ENCODE results near the gene PIK3R3.

Gene PIK3R3

DNA sequence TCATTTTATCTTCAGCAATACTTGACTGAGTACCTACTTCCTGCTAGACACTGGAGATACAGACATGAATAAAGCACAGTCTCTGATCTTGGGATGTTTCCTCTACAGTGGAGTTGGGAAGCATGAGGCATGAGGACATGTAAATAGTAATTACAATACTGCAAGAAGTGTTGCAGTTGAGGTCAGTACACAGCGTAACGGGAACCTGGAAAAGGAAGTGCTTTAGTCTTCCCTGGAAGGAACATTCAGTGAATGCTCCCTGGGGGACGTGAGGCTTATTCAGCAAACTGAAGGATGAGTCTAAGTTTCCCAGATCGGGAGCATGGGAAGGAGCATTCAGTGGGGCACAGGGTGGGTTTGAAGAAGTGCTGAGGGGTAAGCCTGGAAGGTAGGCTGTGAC lies 112.4 kb downstream of the PIK3R3 start:
- no peak for DNase-seq

DNA sequence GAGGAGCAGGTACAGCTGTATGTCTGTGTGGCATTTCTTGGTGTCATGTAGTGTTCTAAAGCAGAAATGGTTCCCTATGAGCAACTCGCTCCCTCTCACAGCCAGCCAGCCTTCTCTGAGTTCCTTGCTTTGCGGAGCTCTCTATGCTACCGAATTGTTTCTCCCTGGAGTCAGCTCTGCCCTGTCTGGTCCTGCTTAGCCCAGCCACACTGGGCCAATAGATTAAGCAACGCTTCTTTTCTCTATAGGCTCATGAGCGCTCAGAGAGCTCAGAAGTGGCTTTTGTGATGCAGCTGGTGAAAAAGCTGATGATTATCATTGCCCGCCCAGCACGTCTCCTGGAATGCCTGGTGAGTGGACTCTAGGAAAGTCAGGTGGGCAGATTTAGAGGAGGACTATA lies 113.1 kb downstream of the PIK3R3 start:
- no peak for DNase-seq

DNA sequence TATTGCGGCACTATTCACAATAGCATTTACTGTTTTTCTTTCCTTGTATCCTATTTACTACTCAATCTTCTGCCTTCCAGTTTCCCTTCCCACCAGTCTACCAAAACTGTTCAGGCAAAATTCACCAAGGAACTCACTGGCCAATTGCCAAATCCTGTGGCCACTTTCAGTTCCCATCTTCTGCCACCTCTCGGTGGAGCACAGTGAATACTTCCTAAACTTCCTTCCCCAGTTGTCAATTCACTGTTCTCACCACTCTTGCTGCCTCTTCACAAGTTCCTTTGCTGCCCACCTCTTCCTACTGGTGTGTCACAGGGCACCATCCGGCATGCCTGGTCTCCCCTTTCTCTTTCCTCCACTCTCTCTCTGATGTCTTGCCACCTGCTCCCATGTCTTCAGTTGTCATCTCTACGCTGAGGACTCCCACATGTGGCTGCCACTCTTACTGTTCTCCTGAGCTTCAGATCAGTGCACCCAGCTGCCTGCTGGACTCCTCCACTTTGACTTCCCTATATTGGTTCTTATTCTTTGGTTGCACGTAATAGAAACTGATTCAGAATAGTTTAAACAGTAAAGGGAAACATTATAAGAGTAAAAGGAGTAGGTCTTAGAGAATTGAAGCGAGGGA lies 114.4 kb downstream of the PIK3R3 start:
- DNase-seq = no peak

DNA sequence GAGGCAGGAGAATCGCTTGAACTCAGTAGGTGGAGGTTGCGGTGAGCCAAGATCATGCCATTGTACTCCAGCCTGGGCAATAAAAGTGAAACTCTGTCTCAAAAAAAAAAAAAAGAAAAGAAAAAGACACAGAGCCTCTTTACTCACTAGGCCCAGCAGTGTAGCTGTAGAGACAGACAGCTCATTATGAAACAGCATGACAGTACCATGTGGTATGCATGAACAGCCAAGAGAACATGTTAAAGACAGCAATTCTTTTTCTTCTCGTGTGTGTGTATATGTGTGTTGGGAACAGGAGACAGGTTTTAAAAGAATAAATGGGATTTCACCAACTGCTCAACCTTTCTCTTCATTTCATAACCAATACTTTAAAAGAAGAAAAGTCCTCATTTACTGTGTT lies 118.8 kb downstream of the PIK3R3 start:
- DNase-seq = no peak

DNA sequence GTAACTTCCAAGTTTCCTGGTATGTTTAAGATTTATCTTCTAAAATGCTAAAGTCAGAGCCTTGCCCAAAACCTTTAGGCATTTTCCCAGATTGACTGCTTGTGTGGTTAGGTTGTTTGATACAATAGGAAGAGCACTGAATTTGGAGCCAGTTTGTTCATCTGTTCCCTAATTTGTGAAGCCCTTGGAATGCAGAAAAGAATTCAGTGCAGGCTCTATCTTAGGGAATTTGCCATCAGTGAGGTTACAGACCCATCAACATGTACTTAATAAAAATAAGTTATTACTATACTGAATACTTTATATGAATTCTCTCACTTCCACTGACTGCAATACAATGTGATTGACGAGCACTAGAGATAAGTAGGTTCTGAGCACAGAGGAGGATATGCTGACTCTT lies 120.2 kb downstream of the PIK3R3 start:
- DNase-seq = no peak

DNA sequence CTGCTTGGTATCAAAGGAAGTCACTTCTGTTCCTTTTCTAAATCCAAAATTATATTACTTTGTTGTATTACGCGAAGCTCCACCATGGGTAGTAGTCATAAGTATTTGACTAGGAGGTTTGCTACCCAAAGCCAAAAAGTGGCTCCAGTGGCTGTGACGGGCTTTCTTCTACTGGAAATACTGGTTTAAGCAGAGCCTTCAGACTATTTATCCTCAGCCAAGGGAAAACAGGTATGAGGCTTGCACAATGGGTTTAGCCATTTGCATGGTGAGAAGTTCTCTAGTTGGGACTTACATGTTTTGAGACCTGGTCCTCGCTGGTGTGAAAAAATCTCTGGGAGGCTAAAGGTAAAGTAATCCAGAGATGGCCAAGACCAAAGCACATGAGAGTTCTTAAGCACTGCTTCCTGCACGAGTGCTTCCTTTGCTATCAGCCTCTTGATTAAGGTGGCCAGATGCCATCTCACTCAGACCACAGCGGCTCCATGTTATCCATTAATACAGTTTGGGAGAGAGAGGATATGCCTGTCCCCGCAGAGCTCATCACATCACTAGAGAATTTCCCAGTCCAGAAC lies 121.2 kb downstream of the PIK3R3 start:
- no peak for DNase-seq

DNA sequence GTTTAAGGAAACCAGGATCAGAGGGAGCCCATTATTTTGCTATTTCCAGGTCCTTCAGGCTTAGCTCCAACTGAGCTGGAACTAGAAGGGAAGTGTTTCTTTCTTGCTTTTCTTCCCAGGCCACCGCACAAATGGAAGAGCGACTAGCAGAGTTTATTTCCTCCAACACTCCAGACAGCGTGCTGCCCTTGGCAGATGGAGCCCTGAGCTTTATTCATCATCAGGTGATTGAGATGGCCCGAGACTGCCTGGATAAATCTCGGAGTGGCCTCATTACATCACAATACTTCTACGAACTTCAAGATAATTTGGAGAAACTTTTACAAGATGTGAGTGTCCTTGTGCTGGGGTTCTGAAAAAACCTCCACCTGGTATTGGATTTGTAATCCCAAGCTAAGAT lies 121.8 kb downstream of the PIK3R3 start:
- DNase-seq = no peak

DNA sequence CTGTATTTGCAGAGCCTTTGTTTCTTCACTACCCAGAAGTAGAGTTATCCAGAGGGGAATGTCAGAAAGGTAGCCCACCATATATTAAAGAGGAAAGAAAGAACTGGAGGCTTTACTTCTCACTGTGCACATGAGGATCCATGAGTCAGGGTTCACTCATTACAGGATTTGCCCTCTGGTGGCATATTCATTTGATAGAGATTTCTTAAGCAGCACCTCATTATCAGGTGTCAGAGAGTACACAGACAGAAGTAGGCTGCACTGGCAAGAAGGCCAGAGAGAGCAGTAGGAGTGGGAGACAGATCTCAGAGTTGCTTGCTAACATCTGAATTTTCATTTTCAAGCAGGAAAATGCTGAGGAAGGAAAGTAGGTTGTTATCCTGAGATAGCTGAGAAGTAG lies 123.8 kb downstream of the PIK3R3 start:
- no peak for DNase-seq

DNA sequence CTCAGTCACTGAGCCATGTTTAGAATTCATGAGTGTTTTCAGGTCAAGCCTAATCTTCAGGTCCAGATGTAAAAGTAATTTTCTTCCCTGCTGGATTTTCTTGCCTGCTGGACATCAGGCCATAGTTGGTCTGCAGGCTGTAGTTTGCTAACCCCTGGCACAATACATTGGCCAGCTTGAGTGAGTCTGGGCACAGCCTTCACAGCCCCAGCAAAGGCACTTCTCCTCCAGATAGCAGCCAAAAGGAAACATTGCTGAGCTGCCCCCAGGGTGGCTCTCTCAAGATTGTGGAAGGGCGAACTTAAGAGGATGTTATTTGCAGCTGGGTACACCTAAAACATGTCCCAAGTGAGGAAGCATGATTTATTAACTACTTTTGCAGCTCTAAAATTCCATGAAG lies 126.8 kb downstream of the PIK3R3 start:
- DNase-seq = no peak

DNA sequence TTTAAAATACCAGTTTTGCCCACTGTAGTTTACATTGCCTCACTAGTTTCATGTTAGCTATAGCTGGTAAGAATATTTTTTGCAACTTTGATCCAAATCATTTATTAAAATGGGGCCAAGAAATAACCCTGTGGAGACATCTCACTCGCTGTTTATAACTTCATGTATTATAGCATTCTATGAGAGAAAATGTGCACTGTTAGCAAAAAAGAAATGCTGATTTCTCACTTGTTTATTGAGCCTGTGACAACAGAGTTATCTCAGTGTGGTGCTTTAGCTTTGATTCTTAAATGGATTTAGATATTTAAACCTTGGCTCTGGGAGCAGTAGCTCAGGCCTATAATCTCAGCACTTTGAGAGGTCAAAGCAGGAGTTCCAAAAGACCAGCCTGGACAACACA lies 127.9 kb downstream of the PIK3R3 start:
- DNase-seq = no peak

DNA sequence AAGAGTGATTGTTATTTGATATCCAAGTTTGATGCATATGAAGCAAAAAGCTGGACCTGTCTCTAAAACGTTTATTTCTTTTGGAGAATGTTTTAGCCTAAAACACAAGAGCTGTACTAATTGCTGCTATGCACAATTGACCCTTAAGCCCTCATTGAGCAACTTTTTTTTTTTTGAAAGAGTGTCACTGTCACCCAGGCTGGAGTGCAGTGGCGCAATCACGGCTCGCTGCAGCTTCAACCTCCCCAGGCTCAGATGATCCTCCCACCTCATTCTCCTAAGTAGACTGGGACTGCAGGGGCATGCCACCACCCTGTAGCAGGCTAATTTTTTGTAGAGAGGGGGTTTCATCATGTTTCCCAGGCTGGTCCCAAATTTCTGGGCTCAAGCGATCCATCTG lies 129.1 kb downstream of the PIK3R3 start:
- no peak for DNase-seq

DNA sequence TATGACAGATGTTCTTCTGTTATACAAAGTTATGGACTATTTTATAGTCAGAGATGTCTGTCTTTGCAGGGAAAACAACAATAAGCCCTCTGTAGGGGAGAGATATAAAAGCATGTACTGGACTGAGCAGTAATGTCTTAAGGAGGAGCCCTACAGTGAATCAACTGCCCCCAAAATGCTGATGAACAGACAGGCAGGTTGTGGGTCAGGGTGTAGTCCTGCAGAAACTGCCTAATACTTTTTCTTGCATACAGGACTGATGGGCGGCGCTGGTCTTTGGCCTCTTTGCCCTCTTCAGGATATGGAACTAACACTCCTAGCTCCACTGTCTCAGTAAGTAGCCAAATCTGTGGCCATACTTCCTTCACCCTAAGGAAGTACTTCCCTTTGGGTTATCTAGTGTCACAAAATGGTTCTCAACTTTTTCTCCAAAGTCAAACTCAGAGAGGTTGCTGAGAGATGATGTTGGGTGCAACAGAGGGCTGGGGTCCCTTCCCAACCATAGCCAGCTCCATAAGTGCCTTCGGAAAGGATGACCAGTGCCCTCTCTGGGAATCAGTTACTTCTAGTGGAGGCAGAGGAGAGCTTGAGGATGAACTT lies 129.8 kb downstream of the PIK3R3 start:
- no peak for DNase-seq

DNA sequence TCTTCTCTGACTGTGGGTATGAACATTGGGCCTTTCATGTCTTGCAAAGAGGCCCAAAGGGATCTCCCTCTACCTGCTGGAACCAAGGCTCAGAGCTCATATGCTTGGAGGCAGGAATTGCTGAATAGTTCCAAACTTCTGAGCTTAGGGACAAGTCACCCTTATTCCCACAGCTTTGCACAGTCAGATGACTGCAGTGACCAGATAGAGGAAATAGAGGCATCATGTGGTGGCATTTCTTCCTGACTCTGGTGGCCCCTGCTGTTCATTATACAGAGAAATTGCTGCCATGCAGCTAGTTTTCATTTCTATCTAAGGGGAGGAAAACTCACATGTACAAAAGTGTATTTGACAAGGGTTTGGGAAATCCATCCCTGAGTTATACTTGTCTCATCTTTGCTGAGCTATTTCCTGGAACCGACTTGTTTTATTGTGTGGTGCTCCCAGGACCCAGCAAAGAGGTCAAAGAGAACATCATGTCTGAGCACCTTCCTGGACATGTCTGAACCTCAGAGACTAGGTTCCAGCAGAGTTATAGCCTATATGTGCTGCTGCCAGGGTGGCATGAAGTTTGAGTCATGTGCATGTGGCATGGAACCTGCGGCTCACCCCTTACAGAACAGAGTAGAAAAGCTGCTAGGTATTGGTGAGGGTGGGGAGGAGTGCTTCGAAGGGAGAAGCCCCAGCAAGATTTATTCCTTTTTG lies 131.2 kb downstream of the PIK3R3 start:
- DNase-seq = no peak

DNA sequence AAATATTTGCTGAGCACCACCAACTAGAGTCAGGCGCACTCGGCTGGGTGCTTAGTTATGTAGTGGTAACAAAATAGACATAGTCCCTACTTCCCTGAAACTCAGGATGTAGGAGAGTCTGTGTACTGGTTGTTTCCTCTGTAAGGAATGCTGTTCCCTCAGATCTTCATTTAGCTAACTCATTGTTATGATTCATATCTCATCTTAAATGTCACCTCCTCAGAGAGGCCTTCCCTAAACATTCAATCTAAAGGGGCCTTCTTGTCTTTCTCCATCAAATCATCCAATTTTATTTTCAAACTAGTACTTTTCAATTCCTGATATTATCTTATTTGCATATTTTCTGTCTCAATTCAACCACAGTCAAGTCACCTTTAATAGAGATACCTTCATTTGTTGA lies 132.9 kb downstream of the PIK3R3 start:
- DNase-seq = no peak

DNA sequence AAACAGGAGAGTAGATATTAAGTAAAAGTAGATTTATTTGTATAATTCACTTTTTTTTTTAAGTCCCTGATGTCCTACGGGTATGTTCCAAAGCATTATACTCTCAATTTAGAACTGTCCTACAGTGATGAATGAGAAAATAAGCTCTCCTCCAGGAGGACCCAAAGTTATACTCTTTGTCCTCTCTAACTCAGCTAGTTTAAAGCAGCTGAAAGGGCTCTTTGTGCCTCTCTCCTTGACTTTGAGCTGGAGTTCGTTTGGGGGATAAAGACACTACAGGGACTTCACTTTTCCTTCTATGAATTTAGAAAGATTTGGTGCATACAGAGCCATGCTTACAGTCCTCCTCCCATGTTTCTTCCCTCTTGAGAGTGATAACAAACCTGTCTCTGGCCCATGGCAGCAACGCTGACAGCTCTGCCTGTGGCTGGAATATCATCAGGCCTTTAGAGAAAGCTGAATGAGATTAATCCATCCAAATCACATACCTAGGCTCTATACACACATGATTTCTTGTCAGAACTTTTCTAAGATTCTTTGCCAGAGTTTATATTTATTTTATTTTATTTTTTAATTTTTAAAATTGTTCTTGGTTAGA lies 134.3 kb downstream of the PIK3R3 start:
- no peak for DNase-seq

DNA sequence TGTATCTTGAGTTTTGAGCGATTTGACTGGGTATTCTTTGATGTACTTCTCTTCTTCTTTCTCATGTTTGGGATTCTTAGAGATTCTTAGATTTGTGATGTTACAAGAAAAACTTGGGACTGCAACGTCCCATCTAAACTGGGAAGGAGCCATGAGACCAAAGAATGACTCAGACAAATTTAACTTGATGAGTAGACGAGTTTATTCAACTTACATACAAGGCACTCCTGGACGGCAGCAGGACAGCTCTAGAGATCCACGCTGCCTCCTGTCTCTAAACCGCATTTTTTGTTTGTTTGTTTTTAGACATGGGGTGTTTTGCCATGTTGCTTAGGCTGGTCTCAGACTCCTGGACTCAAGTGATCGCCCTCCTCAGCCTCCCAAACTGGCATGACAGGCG lies 137.1 kb downstream of the PIK3R3 start:
- no peak for DNase-seq

DNA sequence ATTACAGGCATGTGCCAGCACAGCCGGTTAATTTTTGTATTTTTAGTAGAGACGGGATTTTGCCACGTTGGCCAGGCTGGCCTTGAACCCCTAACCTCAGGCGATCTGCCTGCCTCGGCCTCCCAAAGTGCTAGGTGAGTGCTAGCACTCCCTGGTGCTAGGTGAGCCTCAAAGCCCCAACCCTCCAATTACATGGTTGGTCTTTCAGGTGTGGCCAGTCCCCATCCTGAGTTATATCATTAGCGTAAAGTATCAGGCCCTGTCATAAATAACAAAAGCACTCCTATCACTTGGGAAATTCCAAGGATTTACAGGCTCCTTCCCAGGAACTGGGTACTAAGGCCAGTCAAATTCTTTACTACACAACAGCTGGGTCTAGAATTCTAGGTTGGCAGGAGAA lies 138.0 kb downstream of the PIK3R3 start:
- DNase-seq = no peak
